NCI-H1436 (cell line): ENCODE data around the gene IPPK.

Experiments used
- DNase-seq: peaks from one replicate; lab custom pipeline; 2025; lab: John Stamatoyannopoulos, UW

IPPK gene, protein sequence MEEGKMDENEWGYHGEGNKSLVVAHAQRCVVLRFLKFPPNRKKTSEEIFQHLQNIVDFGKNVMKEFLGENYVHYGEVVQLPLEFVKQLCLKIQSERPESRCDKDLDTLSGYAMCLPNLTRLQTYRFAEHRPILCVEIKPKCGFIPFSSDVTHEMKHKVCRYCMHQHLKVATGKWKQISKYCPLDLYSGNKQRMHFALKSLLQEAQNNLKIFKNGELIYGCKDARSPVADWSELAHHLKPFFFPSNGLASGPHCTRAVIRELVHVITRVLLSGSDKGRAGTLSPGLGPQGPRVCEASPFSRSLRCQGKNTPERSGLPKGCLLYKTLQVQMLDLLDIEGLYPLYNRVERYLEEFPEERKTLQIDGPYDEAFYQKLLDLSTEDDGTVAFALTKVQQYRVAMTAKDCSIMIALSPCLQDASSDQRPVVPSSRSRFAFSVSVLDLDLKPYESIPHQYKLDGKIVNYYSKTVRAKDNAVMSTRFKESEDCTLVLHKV

GRCh38 chr9:92669890-92670708 is at the start of gene IPPK:
Gene IPPK (minus strand): TSS chr9:92670131. CDS start chr9:92669988, 143 bp downstream.
- peak; percentile 95 for DNase-seq

DNA sequence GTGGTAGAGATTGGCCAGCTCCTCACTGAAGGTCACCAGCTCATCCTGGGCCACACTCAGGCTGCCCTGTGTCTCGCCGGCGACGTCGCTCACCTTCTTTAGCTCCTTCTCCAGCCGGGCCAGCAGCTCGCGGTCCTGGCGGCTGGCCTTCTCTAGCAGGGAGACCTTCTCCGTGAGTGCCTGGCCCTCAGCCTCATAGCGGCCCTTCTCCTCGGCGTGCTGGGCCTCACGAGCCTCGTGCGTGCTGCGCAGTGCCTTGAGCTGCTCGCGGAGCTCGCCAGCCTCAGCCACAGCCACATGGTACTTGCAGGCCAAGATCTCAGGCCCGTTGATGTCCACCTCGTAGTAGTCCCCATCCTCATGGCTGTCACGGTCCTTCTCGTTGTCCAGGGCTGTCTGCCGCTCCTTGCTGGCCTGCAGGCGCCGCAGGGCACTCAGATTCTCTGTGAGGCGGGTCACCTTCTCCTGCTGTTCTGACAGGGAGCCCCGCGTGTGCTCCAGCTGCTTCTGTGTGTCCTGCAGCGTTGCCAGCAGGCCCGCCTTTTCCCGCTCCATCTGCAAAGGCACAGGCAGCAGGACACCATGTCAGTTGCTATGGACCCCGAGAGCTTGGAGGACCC is 49.2 kb upstream of the IPPK start:
- DNase-seq, result no peak

GRCh38 chr9:92718086-92719001 is 48.4 kb upstream of the IPPK start:
- DNase-seq, result no peak

GRCh38 chr9:92717201-92718085 is 47.5 kb upstream of the IPPK start:
- DNase-seq, result no peak

- peak; percentile 40 for DNase-seq
Measured at GRCh38 chr9:92716557-92716956, 46.6 kb upstream of the IPPK start.

- no peak for DNase-seq
Measured at GRCh38 chr9:92715488-92716231, 45.7 kb upstream of the IPPK start.

GRCh38 chr9:92714787-92715487 is 45.0 kb upstream of the IPPK start:
- no peak for DNase-seq

DNA sequence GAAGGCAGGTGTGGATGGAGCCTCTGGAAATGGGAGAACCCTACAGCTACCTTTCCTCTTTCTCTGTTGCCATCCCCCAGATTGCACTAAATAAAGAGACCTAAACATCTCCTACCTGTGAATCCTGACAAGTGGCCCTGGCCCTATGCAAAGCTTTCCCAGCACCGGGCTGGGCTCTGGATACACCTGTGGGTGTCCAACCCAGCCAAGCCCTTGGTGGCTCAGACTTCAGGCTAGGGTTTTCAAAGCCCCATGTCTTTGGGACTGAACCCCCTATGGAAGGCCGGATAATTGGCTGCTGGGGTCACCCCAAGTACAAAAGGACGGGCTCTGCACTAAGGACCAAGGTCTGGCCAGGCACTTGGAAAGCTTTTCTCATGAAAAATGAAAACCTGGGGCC is 44.1 kb upstream of the IPPK start:
- DNase-seq, result no peak

DNA sequence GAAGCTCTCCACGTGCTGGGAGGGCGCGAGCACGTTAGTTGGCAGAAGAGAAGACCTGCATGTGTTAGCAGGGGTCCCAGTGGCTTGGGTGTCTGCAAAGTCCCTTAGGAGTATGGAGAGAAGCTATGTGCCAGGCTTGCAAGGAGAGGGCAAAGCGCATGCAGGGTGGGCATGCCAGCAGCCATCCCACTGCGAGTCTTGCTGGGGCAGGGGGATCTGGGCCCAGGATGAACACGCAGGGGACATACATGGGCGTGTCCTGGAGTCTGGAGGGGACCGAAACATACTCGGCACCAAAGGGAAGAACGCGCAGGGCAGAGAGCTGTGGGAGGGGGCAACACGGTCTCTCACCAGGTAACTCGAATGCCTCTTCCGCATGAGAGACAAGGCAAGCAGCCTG is 43.6 kb upstream of the IPPK start:
- DNase-seq, result no peak

DNA sequence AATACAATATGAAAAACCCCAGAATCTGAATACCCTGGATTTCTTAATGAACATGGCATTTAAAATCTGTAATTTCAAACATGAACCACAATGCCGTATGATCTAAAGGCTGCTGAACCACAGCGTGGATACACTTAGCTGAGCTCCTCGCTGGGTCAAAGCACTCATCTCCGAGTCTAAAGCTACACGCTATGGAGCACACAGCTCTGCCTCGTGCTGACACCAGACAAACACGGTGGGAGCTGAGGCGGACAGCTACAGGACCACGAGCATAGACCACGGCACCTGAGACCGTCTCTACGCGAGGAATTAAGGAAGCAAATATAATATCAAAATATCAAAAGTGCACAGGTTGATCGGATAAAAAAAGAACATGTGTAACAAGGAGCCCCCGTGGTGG is 42.8 kb upstream of the IPPK start:
- no peak for DNase-seq

DNA sequence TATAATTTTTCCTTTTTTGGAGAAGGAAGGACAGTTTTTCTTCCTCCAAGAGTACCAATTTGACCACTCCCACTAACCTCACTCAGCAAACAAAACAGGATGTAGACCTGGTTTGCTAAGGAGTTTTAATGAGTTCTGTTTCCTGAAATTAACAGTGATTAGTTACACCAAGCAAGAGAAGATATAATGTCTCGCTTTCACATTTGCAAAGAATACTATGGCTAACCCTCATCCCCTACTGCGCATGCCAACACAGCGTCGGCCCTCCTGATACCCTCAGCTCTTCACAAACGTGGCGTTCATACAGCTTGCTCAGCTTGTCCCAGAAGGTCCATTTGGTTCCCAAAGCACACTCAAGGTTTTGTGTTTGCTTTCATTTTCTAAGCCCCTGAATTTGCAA is 41.9 kb upstream of the IPPK start:
- no peak for DNase-seq

GRCh38 chr9:92711146-92711545 is 41.2 kb upstream of the IPPK start:
- DNase-seq, result no peak

DNA sequence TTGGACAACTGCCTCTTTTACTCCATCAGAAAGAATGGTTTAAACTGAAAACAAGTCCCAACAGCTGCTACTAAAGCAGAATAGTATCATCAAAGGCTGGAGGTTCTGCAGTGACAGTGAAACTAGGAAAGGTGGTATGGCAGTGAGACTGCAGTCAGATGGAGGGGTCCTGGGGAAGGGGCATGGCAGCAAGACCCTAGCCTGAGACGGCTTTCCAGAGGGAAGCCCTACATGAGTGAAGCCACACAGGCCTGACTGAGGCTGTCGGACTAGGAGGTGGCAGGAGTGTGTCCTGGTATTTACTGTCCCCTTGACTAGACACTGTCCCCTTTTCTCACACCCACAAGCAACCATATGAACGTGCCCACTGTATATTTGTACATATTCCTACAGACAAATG is 40.4 kb upstream of the IPPK start:
- DNase-seq, result no peak

DNA sequence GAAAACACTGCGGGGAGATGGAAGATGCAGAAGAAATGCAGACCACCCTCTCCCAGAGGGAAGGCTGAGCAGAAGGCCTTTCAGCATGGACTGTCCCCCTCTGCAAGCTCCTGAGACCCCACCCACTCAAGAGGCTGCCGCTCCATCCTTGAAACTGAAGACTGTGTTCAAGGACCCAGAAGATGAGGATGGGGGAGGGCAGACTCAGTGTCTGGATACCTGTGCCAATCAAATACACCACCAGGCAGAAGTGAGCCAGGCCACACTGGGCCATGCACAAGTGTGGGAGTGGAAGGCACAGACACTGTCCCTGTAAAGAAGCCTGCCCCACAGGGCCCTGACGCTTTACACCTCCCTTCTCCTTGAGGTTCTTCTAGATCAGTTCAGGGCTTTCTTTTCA is 40.0 kb upstream of the IPPK start:
- DNase-seq, result no peak

GRCh38 chr9:92709240-92709639 is 39.3 kb upstream of the IPPK start:
- no peak for DNase-seq

DNA sequence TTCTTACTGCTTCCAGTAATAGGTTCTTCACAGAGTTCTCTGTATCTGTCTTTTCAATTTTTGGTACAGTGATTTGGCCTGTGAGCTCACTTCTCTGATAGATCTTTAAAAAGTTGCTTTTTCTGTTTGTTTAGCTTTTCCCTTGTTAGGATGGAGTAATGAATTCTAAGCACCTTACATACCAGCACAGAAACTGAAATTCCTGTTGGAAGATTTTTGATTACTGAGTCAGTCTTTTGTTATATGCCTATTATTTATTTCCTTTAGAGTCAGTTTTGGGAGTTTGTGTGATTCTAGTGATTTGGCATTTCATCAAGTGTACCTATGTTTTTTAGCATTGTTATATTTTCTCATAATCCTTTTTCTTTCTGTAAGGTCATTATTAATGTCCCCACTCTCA is 37.6 kb upstream of the IPPK start:
- no peak for DNase-seq

DNA sequence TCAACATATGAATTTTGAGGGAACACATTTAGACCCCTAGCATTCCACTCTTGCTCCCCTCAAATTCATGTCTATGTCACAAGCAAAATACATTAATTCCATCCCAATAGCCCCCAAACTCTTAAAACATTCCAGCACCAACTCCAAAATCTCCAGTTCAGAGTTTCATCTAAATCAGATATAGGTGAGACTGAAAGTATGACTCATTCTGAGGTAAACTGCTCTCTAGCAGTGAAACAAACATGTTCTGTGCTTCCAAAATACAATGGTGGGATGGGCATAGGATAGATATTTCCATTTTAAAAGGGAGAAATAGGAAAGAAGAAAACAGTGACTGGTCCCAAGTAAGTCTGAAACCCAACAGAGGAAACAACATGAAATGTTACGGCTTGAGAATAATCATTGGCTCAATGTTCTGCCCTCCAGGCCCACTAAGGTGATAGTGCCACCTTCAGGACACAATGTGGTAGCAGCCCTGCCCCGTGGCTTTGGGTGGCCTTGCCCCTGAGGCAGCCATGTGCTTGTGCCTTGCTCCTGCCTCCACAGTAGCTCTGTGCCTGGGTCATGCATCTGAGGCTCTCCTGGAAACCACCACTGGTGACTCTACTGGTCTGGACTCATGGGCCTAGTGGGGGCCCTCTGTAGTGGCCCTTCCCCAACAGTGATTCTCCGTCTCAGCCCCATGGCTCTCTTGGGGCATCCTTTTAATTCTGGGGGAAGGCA is 36.4 kb upstream of the IPPK start:
- no peak for DNase-seq

GRCh38 chr9:92704528-92704927 is 34.6 kb upstream of the IPPK start:
- no peak for DNase-seq

DNA sequence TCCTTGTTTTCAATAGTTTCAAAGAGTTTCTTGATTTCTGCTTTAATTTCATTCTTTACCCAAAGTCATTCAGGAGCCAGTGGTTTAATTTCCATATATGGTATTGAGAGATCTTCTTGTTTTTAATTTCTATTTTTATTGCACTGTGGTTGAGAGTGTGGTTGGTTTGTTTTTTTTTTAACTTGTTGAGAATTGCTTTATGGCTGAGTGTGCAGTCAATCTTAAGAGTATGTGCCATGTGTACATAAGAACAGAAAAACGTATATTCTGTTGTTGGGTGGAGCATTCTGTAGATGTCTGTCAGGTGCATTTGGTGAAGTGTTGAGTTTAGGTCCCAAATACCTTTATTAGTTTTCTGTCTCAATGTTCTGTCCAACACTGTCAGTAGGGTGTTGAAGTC is 26.7 kb upstream of the IPPK start:
- no peak for DNase-seq
